HEK293 (cell line): ENCODE data around the gene CARS1.

ENCODE experiments used
- REST ChIP-seq: fragments of 450-650 bp; formaldehyde crosslinking; IDR thresholded peaks from 2 replicates; pipeline ENCODE4 v1.5.1; 2016; ENCODE audit warnings: missing biosample characterization, missing genetic modification characterization
- SP2 ChIP-seq: fragments of 450-650 bp; formaldehyde crosslinking; IDR thresholded peaks from 2 replicates; pipeline ENCODE4 v1.5.1; 2016; ENCODE audit warnings: missing biosample characterization, missing genetic modification characterization
- YY1 ChIP-seq: fragments of 450-650 bp; formaldehyde crosslinking; IDR thresholded peaks from 2 replicates; pipeline ENCODE4 v1.5.1; 2018; ENCODE audit warnings: missing biosample characterization, missing genetic modification characterization
- ZBTB20 ChIP-seq: fragments of 450-650 bp; formaldehyde crosslinking; IDR thresholded peaks from 2 replicates; pipeline ENCODE4 v1.5.1; 2016; ENCODE audit warnings: missing biosample characterization, missing genetic modification characterization
- ZBTB6 ChIP-seq: fragments of 450-650 bp; formaldehyde crosslinking; IDR thresholded peaks from 2 replicates; pipeline ENCODE4 v1.5.1; 2017; ENCODE audit warnings: missing biosample characterization, missing genetic modification characterization
- ZBTB8A ChIP-seq: fragments of 450-650 bp; formaldehyde crosslinking; IDR thresholded peaks from 2 replicates; pipeline ENCODE4 v1.5.1; 2016; ENCODE audit warnings: missing biosample characterization, missing genetic modification characterization
- ZNF138 ChIP-seq: fragments of 450-650 bp; formaldehyde crosslinking; IDR thresholded peaks from 2 replicates; pipeline ENCODE4 v1.5.1; 2016; ENCODE audit warnings: missing biosample characterization, missing genetic modification characterization, borderline replicate concordance
- ZNF140 ChIP-seq: fragments of 450-650 bp; formaldehyde crosslinking; IDR thresholded peaks from 2 replicates; pipeline ENCODE4 v1.5.1; 2016; ENCODE audit warnings: missing biosample characterization, missing genetic modification characterization
- ZNF146 ChIP-seq: fragments of 450-650 bp; formaldehyde crosslinking; IDR thresholded peaks from 2 replicates; pipeline ENCODE4 v1.5.1; 2016; ENCODE audit warnings: missing biosample characterization, missing genetic modification characterization
- ZNF366 ChIP-seq: fragments of 450-650 bp; formaldehyde crosslinking; conservative IDR thresholded peaks from 2 replicates; pipeline ENCODE4 v1.5.1; 2016; ENCODE audit warnings: missing biosample characterization, missing genetic modification characterization
- TF ChIP-seq, protein P1 (sequence below): fragments of 450-650 bp; formaldehyde crosslinking; IDR thresholded peaks from 2 replicates; pipeline ENCODE4 v1.5.1; 2016; ENCODE audit warnings: missing biosample characterization, missing genetic modification characterization
- TF ChIP-seq, protein P2 (sequence below): fragments of 450-650 bp; formaldehyde crosslinking; IDR thresholded peaks from 2 replicates; pipeline ENCODE4 v1.5.1; 2016; ENCODE audit warnings: missing biosample characterization, missing genetic modification characterization
- TF ChIP-seq, protein P3 (sequence below): fragments of 450-650 bp; formaldehyde crosslinking; IDR thresholded peaks from 2 replicates; pipeline ENCODE4 v1.5.1; 2017; ENCODE audit warnings: missing biosample characterization, missing genetic modification characterization

- TF ChIP-seq, protein P1, sequence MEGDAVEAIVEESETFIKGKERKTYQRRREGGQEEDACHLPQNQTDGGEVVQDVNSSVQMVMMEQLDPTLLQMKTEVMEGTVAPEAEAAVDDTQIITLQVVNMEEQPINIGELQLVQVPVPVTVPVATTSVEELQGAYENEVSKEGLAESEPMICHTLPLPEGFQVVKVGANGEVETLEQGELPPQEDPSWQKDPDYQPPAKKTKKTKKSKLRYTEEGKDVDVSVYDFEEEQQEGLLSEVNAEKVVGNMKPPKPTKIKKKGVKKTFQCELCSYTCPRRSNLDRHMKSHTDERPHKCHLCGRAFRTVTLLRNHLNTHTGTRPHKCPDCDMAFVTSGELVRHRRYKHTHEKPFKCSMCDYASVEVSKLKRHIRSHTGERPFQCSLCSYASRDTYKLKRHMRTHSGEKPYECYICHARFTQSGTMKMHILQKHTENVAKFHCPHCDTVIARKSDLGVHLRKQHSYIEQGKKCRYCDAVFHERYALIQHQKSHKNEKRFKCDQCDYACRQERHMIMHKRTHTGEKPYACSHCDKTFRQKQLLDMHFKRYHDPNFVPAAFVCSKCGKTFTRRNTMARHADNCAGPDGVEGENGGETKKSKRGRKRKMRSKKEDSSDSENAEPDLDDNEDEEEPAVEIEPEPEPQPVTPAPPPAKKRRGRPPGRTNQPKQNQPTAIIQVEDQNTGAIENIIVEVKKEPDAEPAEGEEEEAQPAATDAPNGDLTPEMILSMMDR (tag by site-specific recombination): no peak
- TF ChIP-seq ZNF146 (no peak), REST (tag by site-specific recombination) (no peak), ZBTB20 (no peak), ZNF140 (tag by site-specific recombination) (no peak), ZBTB6 (no peak), ZNF138 (no peak), ZBTB8A (tag by site-specific recombination) (no peak), YY1 (tag by site-specific recombination) (no peak), SP2 (tag by site-specific recombination) (no peak), ZNF366 (tag by site-specific recombination) (no peak)
- TF ChIP-seq, protein P2, sequence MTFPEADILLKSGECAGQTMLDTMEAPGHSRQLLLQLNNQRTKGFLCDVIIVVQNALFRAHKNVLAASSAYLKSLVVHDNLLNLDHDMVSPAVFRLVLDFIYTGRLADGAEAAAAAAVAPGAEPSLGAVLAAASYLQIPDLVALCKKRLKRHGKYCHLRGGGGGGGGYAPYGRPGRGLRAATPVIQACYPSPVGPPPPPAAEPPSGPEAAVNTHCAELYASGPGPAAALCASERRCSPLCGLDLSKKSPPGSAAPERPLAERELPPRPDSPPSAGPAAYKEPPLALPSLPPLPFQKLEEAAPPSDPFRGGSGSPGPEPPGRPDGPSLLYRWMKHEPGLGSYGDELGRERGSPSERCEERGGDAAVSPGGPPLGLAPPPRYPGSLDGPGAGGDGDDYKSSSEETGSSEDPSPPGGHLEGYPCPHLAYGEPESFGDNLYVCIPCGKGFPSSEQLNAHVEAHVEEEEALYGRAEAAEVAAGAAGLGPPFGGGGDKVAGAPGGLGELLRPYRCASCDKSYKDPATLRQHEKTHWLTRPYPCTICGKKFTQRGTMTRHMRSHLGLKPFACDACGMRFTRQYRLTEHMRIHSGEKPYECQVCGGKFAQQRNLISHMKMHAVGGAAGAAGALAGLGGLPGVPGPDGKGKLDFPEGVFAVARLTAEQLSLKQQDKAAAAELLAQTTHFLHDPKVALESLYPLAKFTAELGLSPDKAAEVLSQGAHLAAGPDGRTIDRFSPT (tag by site-specific recombination): no peak
- TF ChIP-seq, protein P3, sequence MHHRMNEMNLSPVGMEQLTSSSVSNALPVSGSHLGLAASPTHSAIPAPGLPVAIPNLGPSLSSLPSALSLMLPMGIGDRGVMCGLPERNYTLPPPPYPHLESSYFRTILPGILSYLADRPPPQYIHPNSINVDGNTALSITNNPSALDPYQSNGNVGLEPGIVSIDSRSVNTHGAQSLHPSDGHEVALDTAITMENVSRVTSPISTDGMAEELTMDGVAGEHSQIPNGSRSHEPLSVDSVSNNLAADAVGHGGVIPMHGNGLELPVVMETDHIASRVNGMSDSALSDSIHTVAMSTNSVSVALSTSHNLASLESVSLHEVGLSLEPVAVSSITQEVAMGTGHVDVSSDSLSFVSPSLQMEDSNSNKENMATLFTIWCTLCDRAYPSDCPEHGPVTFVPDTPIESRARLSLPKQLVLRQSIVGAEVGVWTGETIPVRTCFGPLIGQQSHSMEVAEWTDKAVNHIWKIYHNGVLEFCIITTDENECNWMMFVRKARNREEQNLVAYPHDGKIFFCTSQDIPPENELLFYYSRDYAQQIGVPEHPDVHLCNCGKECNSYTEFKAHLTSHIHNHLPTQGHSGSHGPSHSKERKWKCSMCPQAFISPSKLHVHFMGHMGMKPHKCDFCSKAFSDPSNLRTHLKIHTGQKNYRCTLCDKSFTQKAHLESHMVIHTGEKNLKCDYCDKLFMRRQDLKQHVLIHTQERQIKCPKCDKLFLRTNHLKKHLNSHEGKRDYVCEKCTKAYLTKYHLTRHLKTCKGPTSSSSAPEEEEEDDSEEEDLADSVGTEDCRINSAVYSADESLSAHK (tag by site-specific recombination): no peak
Measured at GRCh38 chr11:3080104-3080503, 22.9 kb upstream of the CARS1 start.
